ENCODE measurements around the gene DKKL1.

GRCh38 chr19:49418511-49418910 is 54.8 kb downstream of the DKKL1 start:
- TF ChIP-seq CTCF (IDR thresholded peaks at IDR 0.05): no peak
- TF ChIP-seq BHLHE40 (IDR thresholded peaks at IDR 0.05; ENCODE audit: low read depth, low read length): no peak
- no peak for TF ChIP-seq JUN (IDR thresholded peaks at IDR 0.05)
- TF ChIP-seq CHD4 (IDR thresholded peaks at IDR 0.05; ENCODE audit: borderline replicate concordance): no peak
- no peak for TF ChIP-seq ESRRA (IDR thresholded peaks at IDR 0.05; ENCODE audit: borderline replicate concordance, low read length)
- no peak for TF ChIP-seq SMC3 (IDR thresholded peaks at IDR 0.05)
- TF ChIP-seq PBX3 (IDR thresholded peaks at IDR 0.05): no peak
- no peak for TF ChIP-seq POLR2A (IDR thresholded peaks at IDR 0.05; ENCODE audit: low read length)
- TF ChIP-seq MYC (IDR thresholded peaks at IDR 0.05; ENCODE audit: borderline replicate concordance, low read length): no peak

Measured in A549 (cell line).